ENCODE data around the gene STK32A.

- TF ChIP-seq CTCF (IDR thresholded peaks at IDR 0.05 in 4 of 5, conservative IDR thresholded peaks at IDR 0.05 in 1 of 5) (no peak), POLR2A (IDR thresholded peaks at IDR 0.05) (no peak)
These were observed 34.8 kb upstream of the STK32A start for GRCh38 chr5:147200004-147200403.
